Stomach (tissue), 9 donors: ENCODE results near the gene KIF2A. TPM values are rescaled to one million over a fixed set of nuclear protein-coding genes. Genes with fewer than 3 reads are reported as not detected.
"Not testable (repeated sequence)": the region's sequence is repeated elsewhere in the genome, so short reads cannot be mapped to it uniquely, and the experiment has no call there.

Experiments used
- DNase-seq, 2 donors: peaks; one replicate each; pipeline versions ENCODE4 v3.0.0 to v3.0.0-alpha.2; 2013 to 2019
- H3K27ac ChIP-seq, 5 donors: fragments of 200-600 bp in 4 of 5; sonication (generic) in 4 of 5; one replicate each; pipeline ENCODE4 v1.5.1; 2013 to 2019; ENCODE audit warnings: mild to moderate bottlenecking in 1 of 5, moderate library complexity in 1 of 5
- H3K27me3 ChIP-seq, 3 donors: fragments of 200-600 bp; sonication (generic); one replicate each; pipeline ENCODE4 v1.5.1; 2017 to 2019; ENCODE audit warnings: mixed run types in 1 of 3
- H3K36me3 ChIP-seq, 4 donors: fragments of 200-600 bp; sonication (generic); 1 replicate in 3 of 4; 2 replicates in 1 of 4; pipeline ENCODE4 v1.5.1; 2016 to 2019
- H3K4me1 ChIP-seq, 4 donors: fragments of 200-600 bp; sonication (generic); one replicate each; pipeline ENCODE4 v1.5.1; 2016 to 2019
- H3K4me3 ChIP-seq, 4 donors: fragments of 200-600 bp; sonication (generic) in 3 of 4; one replicate each; pipeline ENCODE4 v1.5.1; 2016 to 2019; ENCODE audit warnings: mild to moderate bottlenecking in 1 of 4
- H3K9me3 ChIP-seq, 4 donors: fragments of 200-600 bp; sonication (generic); one replicate each; pipeline ENCODE4 v1.5.1; 2016 to 2019
- CTCF ChIP-seq, 7 experiments: fragments of 450-650 bp in 4 of 7; fragments of 200-600 bp in 3 of 7; sonication (generic) in 3 of 7; IDR thresholded peaks; one replicate each; pipeline ENCODE4 v1.5.1; 2016 to 2019; ENCODE audit warnings: antibody characterized with exemption in 7 of 7, control low read depth in 2 of 7, mild to moderate bottlenecking in 1 of 7
- EP300 ChIP-seq: sonication (generic); formaldehyde crosslinking; IDR thresholded peaks from one replicate; pipeline ENCODE4 v1.6.1; 2017; ENCODE audit warnings: antibody characterized with exemption
- POLR2A ChIP-seq, 4 donors: fragments of 450-650 bp; IDR thresholded peaks; one replicate each; pipeline ENCODE4 v1.6.1; 2016; ENCODE audit warnings: antibody characterized with exemption in 4 of 4, control low read depth in 2 of 4, mild to moderate bottlenecking in 1 of 4, moderate library complexity in 1 of 4
- POLR2AphosphoS5 ChIP-seq, 3 donors: sonication (generic); formaldehyde crosslinking; IDR thresholded peaks; one replicate each; pipeline ENCODE4 v1.6.1; 2016; ENCODE audit warnings: antibody characterized with exemption in 3 of 3
- WGBS, 5 donors: extraction: QIAGEN DNeasy Blood & Tissue Kit in 3 of 5; methylation state at CpG; one replicate each; pipeline versions ENCODE4 v1.1.5 to v1.1.7; 2013 to 2018; 5-methylcytosine and 5-hydroxymethylcytosine counted together
- intact Hi-C: fragments of 100-400 bp; cut with DNase I; formaldehyde crosslinking; loops from one replicate; pipeline ENCODE4 v1.15.1; 2023; ENCODE audit warnings: low total_unique reads
- polyA plus RNA-seq, 3 donors: library from polyadenylated mRNA; stranded (reverse); fragments of 200-250 nt; gene quantifications; one replicate each; pipeline ENCODE4 v1.2.3, GENCODE V29; 2013
- total RNA-seq, 5 donors: library from RNA; depleted of rRNA; stranded (reverse); fragments of >200 nt; gene quantifications; one replicate each; pipeline versions ENCODE4 v1.1.0 to v1.2.3, GENCODE V29; 2014 to 2016
- donor health status: healthy with polysubstance abuse.
- donor health status: Bipolar disorder and iron deficiency.
- donor health status: healthy.

The KIF2A gene
- total and polyA plus RNA-seq, 8 donors = 2.6 to 61.3 (median 9.9) TPM

GRCh38 chr5:62289813-62290212, 16.2 kb upstream of the KIF2A start:
- intact Hi-C loops = no loop called here
- Histone ChIP-seq H3K9me3 (no peaks in the 10 kb centered on the region), H3K27me3 (no peaks in the 10 kb centered on the region), H3K36me3 (no peaks in the 10 kb centered on the region), H3K4me1 (no peaks in the 10 kb centered on the region), H3K27ac (no peak overlapping the region), H3K4me3 (no peak overlapping the region)
- no peak for TF ChIP-seq EP300
- no peak for TF ChIP-seq POLR2AphosphoS5 (IDR thresholded peaks at IDR 0.05)
- no peak for TF ChIP-seq POLR2A (IDR thresholded peaks at IDR 0.05)
- TF ChIP-seq CTCF (IDR thresholded peaks at IDR 0.05) = no peak
- no peak for DNase-seq

DNA sequence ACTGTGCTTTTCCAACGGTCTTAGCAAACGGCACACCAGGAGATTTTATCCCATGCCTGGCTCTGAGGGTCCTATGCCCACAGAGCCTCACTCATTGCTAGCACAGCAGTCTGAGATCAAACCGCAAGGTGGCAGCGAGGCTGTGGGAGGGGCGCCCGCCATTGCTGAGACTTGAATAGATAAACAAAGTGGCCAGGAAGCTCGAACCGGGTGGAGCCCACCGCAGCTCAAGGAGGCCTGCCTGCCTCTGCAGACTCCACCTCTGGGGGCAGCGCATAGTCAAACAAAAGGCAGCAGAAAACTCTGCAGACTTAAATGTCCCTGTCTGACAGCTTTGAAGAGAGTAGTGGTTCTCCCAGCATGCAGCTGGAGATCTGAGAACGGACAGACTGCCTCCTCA, 14.2 kb upstream of the KIF2A start:
- intact Hi-C loops, H3K36me3 ChIP-seq, H3K9me3 ChIP-seq, DNase-seq, H3K4me3 ChIP-seq, H3K4me1 ChIP-seq, H3K27ac ChIP-seq, H3K27me3 ChIP-seq: not testable (repeated sequence)
- 61 to 74% (median 68%) methylated on average over 10 to 11 of the region's 11 CpGs for WGBS, 5 donors

- H3K4me1 ChIP-seq = no peaks in the 10 kb centered on the region
- H3K27me3 ChIP-seq = no peaks in the 10 kb centered on the region
- H3K9me3 ChIP-seq = no peaks in the 10 kb centered on the region
- no peak for DNase-seq
- no peak overlapping the region for H3K27ac ChIP-seq
- H3K36me3 ChIP-seq = no peaks in the 10 kb centered on the region
- H3K4me3 ChIP-seq = no peak overlapping the region
- intact Hi-C loops = no loop called here
- 68 to 82% (median 81%) methylated on average over 2 of the region's 2 CpGs for WGBS, 5 donors
- TF ChIP-seq POLR2AphosphoS5 (IDR thresholded peaks at IDR 0.05) = no peak
- TF ChIP-seq POLR2A (IDR thresholded peaks at IDR 0.05) = no peak
- TF ChIP-seq EP300 = no peak
- no peak for TF ChIP-seq CTCF (IDR thresholded peaks at IDR 0.05)
These were observed 9.0 kb upstream of the KIF2A start for GRCh38 chr5:62296998-62297397.

GRCh38 chr5:62298118-62298517, 7.9 kb upstream of the KIF2A start:
- Histone ChIP-seq H3K4me3 (no peak overlapping the region), H3K27ac (no peak overlapping the region), H3K9me3 (no peaks in the 10 kb centered on the region), H3K27me3 (no peaks in the 10 kb centered on the region), H3K4me1 (no peaks in the 10 kb centered on the region), H3K36me3 (no peaks in the 10 kb centered on the region)
- intact Hi-C loops = no loop called here
- DNase-seq = no peak
- TF ChIP-seq POLR2AphosphoS5 (IDR thresholded peaks at IDR 0.05) = no peak
- no peak for TF ChIP-seq CTCF (IDR thresholded peaks at IDR 0.05)
- TF ChIP-seq EP300 = no peak
- no peak for TF ChIP-seq POLR2A (IDR thresholded peaks at IDR 0.05)
- 77 to 90% (median 81%) methylated on average over 3 of the region's 3 CpGs for WGBS, 5 donors

GRCh38 chr5:62299101-62299500, 6.9 kb upstream of the KIF2A start:
- DNase-seq = no peak
- WGBS, 5 donors = 69 to 80% (median 77%) methylated on average over 4 of the region's 4 CpGs
- intact Hi-C loops = no loop called here

More at GRCh38 chr5:62299101-62299500, 6.9 kb upstream of the KIF2A start:
- Histone ChIP-seq H3K4me1 (no peaks in the 10 kb centered on the region), H3K36me3 (no peaks in the 10 kb centered on the region), H3K9me3 (no peaks in the 10 kb centered on the region), H3K27ac (no peak overlapping the region), H3K27me3 (no peaks in the 10 kb centered on the region), H3K4me3 (no peak overlapping the region)
- no peak for TF ChIP-seq EP300
- TF ChIP-seq POLR2AphosphoS5 (IDR thresholded peaks at IDR 0.05) = no peak
- TF ChIP-seq CTCF (IDR thresholded peaks at IDR 0.05) = no peak
- TF ChIP-seq POLR2A (IDR thresholded peaks at IDR 0.05) = no peak
